GM21390 (cell line): Measurements from ENCODE around the gene CDC37L1.
A peak's percentile ranks its signal among the peaks of the same experiment; 100 is the strongest.

ENCODE experiments used
- ATAC-seq: cut with Tn5 transposase; IDR thresholded peaks from one replicate; pipeline ENCODE4 v1.9.1; 2021; ENCODE audit not compliant: unreplicated experiment

CDC37L1 gene

DNA sequence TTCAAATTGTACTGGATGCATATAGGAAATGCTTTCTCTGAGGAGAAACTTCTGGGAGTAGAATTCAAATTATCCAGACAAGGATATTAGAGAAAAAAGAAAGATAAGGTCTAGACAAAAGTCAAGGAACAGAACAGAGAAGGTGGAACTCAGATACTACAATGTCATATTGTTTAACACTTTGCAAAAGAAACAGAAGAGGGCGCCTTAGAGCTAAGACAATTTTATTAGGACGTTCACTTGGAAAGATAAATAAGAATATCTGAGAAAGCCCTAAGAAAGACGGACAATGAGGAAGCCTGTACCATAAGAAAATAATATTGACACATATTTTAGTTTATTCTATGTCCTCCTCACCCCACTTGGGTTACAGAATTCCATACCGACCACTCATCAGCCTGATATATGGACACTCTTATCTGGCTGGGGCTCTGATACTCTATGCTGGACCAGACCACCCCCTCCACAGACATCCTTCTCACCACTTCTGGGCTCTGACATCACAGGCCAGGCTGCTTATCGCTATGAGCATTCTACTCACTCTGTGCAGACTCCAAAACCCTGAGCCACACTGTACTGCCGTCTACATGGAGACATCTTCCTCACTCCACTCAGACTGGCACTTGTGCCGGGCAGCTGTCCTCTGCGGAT, 70.8 kb downstream of the CDC37L1 start:
- no peak for ATAC-seq

DNA sequence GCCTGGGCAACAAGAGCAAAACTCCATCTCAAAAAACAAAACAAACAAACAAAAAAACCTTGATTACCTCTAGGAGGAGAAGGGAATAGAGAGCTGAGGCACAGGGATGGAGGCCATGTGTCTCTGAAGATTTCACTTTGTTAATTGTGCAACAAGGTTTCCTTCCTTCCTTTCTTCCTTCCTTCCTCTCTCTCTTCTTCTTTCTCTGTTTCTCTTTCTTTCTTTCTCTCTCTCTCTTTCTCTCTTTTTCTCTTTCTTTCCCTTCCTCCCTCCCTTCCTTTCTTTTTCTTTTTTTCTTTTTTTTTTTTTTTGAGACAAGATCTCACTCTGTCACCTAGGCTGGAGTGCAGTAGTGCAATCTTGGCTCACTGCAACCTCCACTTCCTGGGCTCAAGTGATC, 75.2 kb downstream of the CDC37L1 start:
- peak; percentile 22 for ATAC-seq

DNA sequence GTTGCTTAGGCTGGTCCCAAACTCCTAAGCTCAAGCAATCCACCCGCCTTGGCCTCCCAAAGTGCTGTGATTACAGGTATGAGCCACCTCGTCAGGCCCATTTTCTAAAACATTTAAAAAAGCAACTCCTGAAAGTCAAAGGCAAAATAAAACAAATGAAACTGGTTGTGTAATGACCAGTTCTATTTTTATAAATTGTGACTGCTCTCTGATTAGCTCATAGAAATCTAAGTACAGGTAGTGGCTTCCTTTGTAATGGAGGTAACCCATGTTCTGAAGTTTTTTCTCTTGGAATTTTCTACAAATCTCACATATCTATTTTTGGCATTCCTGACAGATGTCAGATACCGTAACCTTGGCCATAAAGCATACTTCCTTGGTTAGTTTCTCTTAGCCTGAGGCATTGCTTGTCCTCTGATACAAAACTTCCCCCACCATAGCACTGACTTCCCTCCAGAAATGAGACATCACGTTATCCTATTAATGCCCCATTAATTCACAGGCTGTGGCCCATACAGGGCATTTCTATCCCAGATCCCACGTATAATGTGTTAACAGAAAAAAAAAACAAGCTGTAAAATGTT, 75.7 kb downstream of the CDC37L1 start:
- ATAC-seq, result peak; percentile 42

DNA sequence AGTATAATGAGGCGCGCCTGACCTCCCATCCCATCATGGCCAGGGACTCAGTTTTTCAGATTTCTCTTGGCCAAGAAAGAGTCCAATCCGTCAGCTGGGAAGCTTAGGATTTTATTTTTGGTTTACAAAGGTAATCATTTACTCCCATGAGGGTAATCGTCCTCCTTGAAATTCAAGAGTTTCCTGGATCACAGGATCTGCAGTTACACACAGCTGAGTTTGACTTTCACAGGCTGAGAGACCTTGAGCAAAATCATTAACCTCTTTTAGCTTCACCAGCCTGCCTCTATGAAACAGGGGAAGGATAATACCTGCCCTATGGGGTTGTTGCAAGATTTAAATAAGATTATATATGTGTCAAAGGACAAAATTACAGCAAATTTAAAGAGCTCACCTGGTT, 77.1 kb downstream of the CDC37L1 start:
- ATAC-seq, result no peak
